ENCODE data around the gene DNAJC8.

The DNAJC8 gene

GRCh38 chr1:28180306-28181305 lies 52.2 kb downstream of the DNAJC8 start:
- DNase-seq: peak in 2 of 3 donors; percentile 47 to 56
- 45% methylated on average over 4 of the region's 12 CpGs for WGBS (ENCODE audit: insufficient coverage)
- POLR2A ChIA-PET: no interaction called here

GRCh38 chr1:28178690-28179485 lies 53.9 kb downstream of the DNAJC8 start:
- Histone ChIP-seq H3K4me1 (ENCODE audit: control extremely low read depth in 1 of 4, control insufficient read depth in 4 of 4, insufficient read depth in 4 of 4, low read length in 3 of 4) (peaks cover 5 to 54% (median 49%) of the 10 kb centered on the region in 4 experiments), H3K9me3 (ENCODE audit: control extremely low read depth in 1 of 5, control insufficient read depth in 4 of 5, insufficient read depth in 2 of 5, low read depth in 1 of 5, low read length in 4 of 5) (no peaks in the 10 kb centered on the region), H3K27me3 (replicated peaks in 2 of 5; ENCODE audit: control insufficient read depth in 4 of 5, insufficient read depth in 5 of 5, low read length in 4 of 5) (no peaks in the 10 kb centered on the region), H3K27ac (ENCODE audit: insufficient read depth in 1 of 2, low read depth in 1 of 2, low read length in 2 of 2, poor library complexity in 1 of 2, severe bottlenecking in 2 of 2) (no peak overlapping the region), H3K4me3 (ENCODE audit: control insufficient read depth in 1 of 7, extremely low read depth in 1 of 7, insufficient read depth in 4 of 7, low read depth in 2 of 7, low read length in 6 of 7) (no peak overlapping the region), H3K36me3 (ENCODE audit: control insufficient read depth in 4 of 4, insufficient read depth in 4 of 4, low read length in 3 of 4) (no peaks in the 10 kb centered on the region)
- DNase-seq: no peak
- 96% methylated on average over 9 of the region's 15 CpGs for WGBS (ENCODE audit: insufficient coverage)
- POLR2A ChIA-PET: no interaction called here
- CTCF ChIA-PET: no interaction called here

More at GRCh38 chr1:28180306-28181305, 52.2 kb downstream of the DNAJC8 start:
- Histone ChIP-seq H3K36me3 (ENCODE audit: control insufficient read depth in 4 of 4, insufficient read depth in 4 of 4, low read length in 3 of 4) (no peaks in the 10 kb centered on the region), H3K4me1 (ENCODE audit: control extremely low read depth in 1 of 4, control insufficient read depth in 4 of 4, insufficient read depth in 4 of 4, low read length in 3 of 4) (peaks cover 4 to 39% (median 35%) of the 10 kb centered on the region in 4 experiments), H3K27me3 (replicated peaks in 2 of 5; ENCODE audit: control insufficient read depth in 4 of 5, insufficient read depth in 5 of 5, low read length in 4 of 5) (no peaks in the 10 kb centered on the region), H3K27ac (ENCODE audit: insufficient read depth in 1 of 2, low read depth in 1 of 2, low read length in 2 of 2, poor library complexity in 1 of 2, severe bottlenecking in 2 of 2) (no peak overlapping the region), H3K9me3 (ENCODE audit: control extremely low read depth in 1 of 5, control insufficient read depth in 4 of 5, insufficient read depth in 2 of 5, low read depth in 1 of 5, low read length in 4 of 5) (no peaks in the 10 kb centered on the region), H3K4me3 (ENCODE audit: control insufficient read depth in 1 of 7, extremely low read depth in 1 of 7, insufficient read depth in 4 of 7, low read depth in 2 of 7, low read length in 6 of 7) (peak overlapping the region in 2 of 7 experiments; percentile 52 to 63)
- CTCF ChIA-PET: no interaction called here

- POLR2A ChIA-PET: interaction anchor here (0.6 to 0.8 kb wide), 3 partner anchors 10 to 87 kb away, joined by 3 to 4 read pairs (median 3); no protein-coding TSS in a partner anchor
- 28% methylated on average over 17 of the region's 18 CpGs for WGBS (ENCODE audit: insufficient coverage)
- CTCF ChIA-PET: interaction anchor here (1.1 to 1.2 kb wide), 2 partner anchors 11 to 32 kb away, joined by 3 to 5 read pairs; no protein-coding TSS in a partner anchor
- peaks cover 10 to 72% (median 69%) of the 10 kb centered on the region in 4 experiments for H3K4me1 ChIP-seq (ENCODE audit: control extremely low read depth in 1 of 4, control insufficient read depth in 4 of 4, insufficient read depth in 4 of 4, low read length in 3 of 4)
- H3K27me3 ChIP-seq (replicated peaks in 2 of 5; ENCODE audit: control insufficient read depth in 4 of 5, insufficient read depth in 5 of 5, low read length in 4 of 5): no peaks in the 10 kb centered on the region
- H3K9me3 ChIP-seq (ENCODE audit: control extremely low read depth in 1 of 5, control insufficient read depth in 4 of 5, insufficient read depth in 2 of 5, low read depth in 1 of 5, low read length in 4 of 5): no peaks in the 10 kb centered on the region
- H3K4me3 ChIP-seq (ENCODE audit: control insufficient read depth in 1 of 7, extremely low read depth in 1 of 7, insufficient read depth in 4 of 7, low read depth in 2 of 7, low read length in 6 of 7): peak within 1 kb of the TSS in 6 of 7 experiments; percentile 35 to 71 (median 60)
- H3K27ac ChIP-seq (ENCODE audit: insufficient read depth in 1 of 2, low read depth in 1 of 2, low read length in 2 of 2, poor library complexity in 1 of 2, severe bottlenecking in 2 of 2): peak within 1 kb of the TSS in 1 of 2 experiments; percentile 34
- peaks cover 0 to under 1% (median 0%) of the 10 kb centered on the region in 4 experiments for H3K36me3 ChIP-seq (ENCODE audit: control insufficient read depth in 4 of 4, insufficient read depth in 4 of 4, low read length in 3 of 4)
- DNase-seq: peak; percentile 61 to 90 (median 85)
Observed at GRCh38 chr1:28176492-28177470, 56.0 kb downstream of the DNAJC8 start, which contains the start of gene PTAFR. Gene PTAFR, minus strand, starts transcription at chr1:28176690. Its CDS starts 25,669 bp downstream, at chr1:28151021.

- CTCF ChIA-PET: no interaction called here
- 30% methylated on average over 6 of the region's 8 CpGs for WGBS (ENCODE audit: insufficient coverage)
- no peaks in the 10 kb centered on the region for H3K9me3 ChIP-seq (ENCODE audit: control extremely low read depth in 1 of 5, control insufficient read depth in 4 of 5, insufficient read depth in 2 of 5, low read depth in 1 of 5, low read length in 4 of 5)
- no peaks in the 10 kb centered on the region for H3K27me3 ChIP-seq (replicated peaks in 2 of 5; ENCODE audit: control insufficient read depth in 4 of 5, insufficient read depth in 5 of 5, low read length in 4 of 5)
- H3K4me1 ChIP-seq (ENCODE audit: control extremely low read depth in 1 of 4, control insufficient read depth in 4 of 4, insufficient read depth in 4 of 4, low read length in 3 of 4): peaks cover 10 to 72% (median 68%) of the 10 kb centered on the region in 4 experiments
- peak overlapping the region in 1 of 2 experiments; percentile 34 for H3K27ac ChIP-seq (ENCODE audit: insufficient read depth in 1 of 2, low read depth in 1 of 2, low read length in 2 of 2, poor library complexity in 1 of 2, severe bottlenecking in 2 of 2)
- no peak for DNase-seq
- H3K4me3 ChIP-seq (ENCODE audit: control insufficient read depth in 1 of 7, extremely low read depth in 1 of 7, insufficient read depth in 4 of 7, low read depth in 2 of 7, low read length in 6 of 7): peak overlapping the region in 6 of 7 experiments; percentile 35 to 71 (median 60)
- POLR2A ChIA-PET: no interaction called here
- H3K36me3 ChIP-seq (ENCODE audit: control insufficient read depth in 4 of 4, insufficient read depth in 4 of 4, low read length in 3 of 4): peaks cover 0 to 2% (median 0%) of the 10 kb centered on the region in 4 experiments
Observed at GRCh38 chr1:28175955-28176485, 56.8 kb downstream of the DNAJC8 start.

GRCh38 chr1:28173980-28174297 lies 58.9 kb downstream of the DNAJC8 start:
- Histone ChIP-seq H3K9me3 (ENCODE audit: control extremely low read depth in 1 of 5, control insufficient read depth in 4 of 5, insufficient read depth in 2 of 5, low read depth in 1 of 5, low read length in 4 of 5) (no peaks in the 10 kb centered on the region), H3K27ac (ENCODE audit: insufficient read depth in 1 of 2, low read depth in 1 of 2, low read length in 2 of 2, poor library complexity in 1 of 2, severe bottlenecking in 2 of 2) (peak overlapping the region in 1 of 2 experiments; percentile 38), H3K4me1 (ENCODE audit: control extremely low read depth in 1 of 4, control insufficient read depth in 4 of 4, insufficient read depth in 4 of 4, low read length in 3 of 4) (peaks cover 13 to 70% (median 62%) of the 10 kb centered on the region in 4 experiments), H3K36me3 (ENCODE audit: control insufficient read depth in 4 of 4, insufficient read depth in 4 of 4, low read length in 3 of 4) (peaks cover 0 to 2% (median 0%) of the 10 kb centered on the region in 4 experiments), H3K4me3 (ENCODE audit: control insufficient read depth in 1 of 7, extremely low read depth in 1 of 7, insufficient read depth in 4 of 7, low read depth in 2 of 7, low read length in 6 of 7) (peak overlapping the region in 3 of 7 experiments; percentile 8 to 55 (median 54)), H3K27me3 (replicated peaks in 2 of 5; ENCODE audit: control insufficient read depth in 4 of 5, insufficient read depth in 5 of 5, low read length in 4 of 5) (no peaks in the 10 kb centered on the region)
- ChIA-PET CTCF (interaction anchor here (0.6 to 2.0 kb wide), 4 partner anchors 9 to 890 kb away, joined by 3 to 6 read pairs (median 3); no protein-coding TSS in a partner anchor), POLR2A (interaction anchor here (0.6 kb wide), 1 partner anchor 17 kb away, joined by 3 read pairs; no protein-coding TSS in a partner anchor)
- DNase-seq: no peak
- WGBS (ENCODE audit: insufficient coverage): 100% methylated on average over 2 of the region's 5 CpGs
